Measurements from ENCODE around the gene TCEAL4.
A peak's percentile ranks its signal among the peaks of the same experiment; 100 is the strongest.

The TCEAL4 gene

DNA sequence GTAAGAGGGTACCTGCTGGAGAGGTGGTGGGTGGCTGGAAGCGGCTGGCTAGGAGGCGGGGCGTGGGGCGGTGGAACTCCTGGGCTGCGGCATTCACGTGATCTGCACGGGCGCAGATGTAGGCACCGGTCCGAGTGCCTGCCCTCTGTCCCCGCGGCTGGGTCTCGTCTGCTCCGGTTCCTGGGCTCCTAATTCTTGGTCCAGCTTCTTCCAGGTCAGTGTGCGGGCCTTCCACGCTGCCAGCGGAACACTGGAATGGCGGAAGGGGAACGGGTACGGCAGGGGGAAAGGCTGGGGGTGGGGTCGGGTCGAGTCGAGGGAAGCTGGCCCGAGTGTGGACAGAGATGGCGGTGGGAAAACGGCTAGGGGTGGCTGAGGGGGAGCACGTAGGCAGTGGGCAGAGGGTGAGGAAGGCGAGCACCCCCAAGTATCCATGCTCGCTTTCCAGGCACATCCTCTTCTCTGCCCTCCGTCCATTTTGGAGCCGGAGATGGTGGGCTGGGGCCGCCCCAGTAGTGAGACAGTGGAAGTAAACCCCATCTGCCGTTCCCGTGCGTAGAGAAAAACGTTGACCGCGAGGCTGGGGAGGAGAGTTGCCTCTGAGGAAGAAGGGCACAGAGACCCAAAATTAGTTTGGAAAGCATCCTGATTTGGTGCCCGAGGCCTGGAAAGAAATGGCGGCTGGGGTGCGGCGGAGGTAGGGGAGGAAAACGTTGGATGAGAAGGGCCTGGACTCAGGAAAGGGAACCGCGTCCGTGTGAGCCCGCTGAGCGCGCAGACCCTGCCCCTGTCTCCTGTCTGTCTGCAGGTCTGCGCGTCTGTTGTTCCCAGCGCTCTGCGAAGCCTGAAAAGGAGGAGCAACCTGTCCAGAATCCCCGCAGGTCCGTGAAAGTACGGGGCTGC is at the start of gene TCEAL4:
TCEAL4 (plus strand) TSS at position 105 of the 903 bp plus-strand sequence. CDS start 1,161 bp downstream, outside the sequence.
- DNase-seq (ENCODE audit: low read depth) = no peak

DNA sequence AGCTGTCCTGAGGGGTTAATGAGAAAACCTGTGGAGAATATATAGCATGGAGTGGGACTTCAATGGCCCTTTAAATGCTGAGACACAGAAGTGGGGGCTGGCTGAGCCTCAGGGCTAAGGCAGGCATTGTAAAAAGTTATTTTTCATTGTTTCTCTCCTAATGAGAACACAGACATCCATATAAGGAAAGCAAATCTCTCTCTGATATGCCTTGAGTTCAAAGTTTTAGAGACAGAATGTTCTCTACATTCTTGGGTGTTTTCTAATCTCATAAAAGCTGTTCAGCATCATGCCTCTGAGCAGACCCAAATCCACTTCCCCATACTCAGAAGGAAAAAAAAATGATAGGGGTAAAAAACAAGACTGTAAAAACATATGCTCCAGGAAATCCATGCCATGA is 49.2 kb upstream of the TCEAL4 start:
- DNase-seq (ENCODE audit: low read depth) = peak; percentile 90

DNA sequence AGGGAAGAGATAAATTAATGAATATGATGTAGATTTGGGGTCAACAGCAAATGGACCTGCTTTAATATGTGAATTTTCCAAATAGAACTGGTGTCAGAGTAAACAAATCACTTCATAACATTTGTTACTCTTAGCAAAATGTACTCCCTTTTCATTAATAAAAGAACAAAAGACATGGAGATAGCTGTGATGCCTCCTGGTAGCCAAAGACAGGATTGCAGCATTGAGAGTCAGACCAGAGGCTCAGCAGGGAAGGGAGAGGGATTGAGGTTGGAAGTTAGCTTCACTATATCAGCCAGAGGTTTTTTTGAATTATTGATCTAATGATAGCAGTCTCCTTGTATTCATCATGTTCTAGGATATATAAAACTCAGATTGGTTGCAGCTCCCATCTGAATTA is 48.6 kb upstream of the TCEAL4 start:
- DNase-seq (ENCODE audit: low read depth) = peak; percentile 65

DNA sequence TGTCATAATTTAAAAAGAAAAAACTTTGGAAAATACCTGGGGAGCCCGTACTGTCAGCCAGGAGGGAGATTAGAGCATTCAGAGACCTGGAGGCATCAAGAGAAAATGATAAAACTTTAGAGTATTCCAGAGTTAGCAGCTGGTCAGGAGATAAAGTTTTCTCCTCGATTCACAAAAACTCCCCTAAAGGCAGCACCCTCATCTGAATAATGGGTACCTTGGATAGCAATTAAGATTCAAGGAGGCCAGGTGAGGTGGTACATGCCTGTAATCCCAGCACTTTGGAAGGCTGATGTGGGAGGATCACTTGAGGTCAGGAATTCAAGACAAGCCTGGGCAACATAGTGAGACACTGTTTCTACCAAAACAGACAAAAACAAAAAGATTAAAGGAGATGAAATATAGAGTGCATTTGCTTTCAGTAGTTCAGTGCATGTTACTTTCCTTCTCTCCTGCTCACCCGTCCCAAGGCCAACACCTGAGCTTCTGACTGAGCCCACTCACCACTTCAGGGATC is 47.4 kb upstream of the TCEAL4 start:
- DNase-seq (ENCODE audit: low read depth) = no peak

DNA sequence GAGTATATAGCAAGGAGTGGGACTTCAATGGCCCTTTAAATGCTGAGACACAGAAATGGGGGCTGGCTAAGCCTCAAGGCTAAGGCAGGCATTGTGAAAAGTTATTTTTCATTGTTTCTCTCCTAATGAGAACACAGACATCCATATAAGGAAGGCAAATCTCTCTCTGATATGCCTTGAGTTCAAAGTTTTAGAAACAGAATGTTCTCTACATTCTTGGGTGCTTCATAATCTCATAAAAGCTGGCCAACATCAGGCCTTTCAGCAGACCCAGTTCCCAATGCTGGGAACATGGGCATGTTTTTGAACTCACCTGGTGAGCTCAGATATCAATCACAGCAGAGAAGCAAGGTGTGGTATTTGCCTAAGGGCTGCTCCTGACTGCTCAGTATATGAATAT is 46.6 kb upstream of the TCEAL4 start:
- peak; percentile 82 for DNase-seq (ENCODE audit: low read depth)

DNA sequence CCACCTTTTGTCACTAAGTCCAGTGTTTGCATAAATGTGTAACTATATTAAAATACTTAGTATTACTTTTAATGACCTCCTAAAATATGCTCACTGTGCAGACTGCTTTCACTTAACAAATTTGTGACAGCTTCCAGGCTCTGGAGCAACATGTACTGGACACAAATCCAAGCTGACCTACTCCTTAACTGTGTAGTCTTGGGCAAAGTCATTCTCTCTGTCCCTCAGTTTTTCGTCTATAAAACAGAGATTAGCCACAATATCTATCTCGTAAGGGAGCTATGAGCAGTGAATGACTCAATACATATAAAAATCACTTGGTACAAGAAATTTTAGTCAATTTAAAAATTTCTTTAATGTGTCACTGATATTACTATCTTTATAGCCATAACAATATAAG is 45.6 kb upstream of the TCEAL4 start:
- DNase-seq (ENCODE audit: low read depth) = no peak

DNA sequence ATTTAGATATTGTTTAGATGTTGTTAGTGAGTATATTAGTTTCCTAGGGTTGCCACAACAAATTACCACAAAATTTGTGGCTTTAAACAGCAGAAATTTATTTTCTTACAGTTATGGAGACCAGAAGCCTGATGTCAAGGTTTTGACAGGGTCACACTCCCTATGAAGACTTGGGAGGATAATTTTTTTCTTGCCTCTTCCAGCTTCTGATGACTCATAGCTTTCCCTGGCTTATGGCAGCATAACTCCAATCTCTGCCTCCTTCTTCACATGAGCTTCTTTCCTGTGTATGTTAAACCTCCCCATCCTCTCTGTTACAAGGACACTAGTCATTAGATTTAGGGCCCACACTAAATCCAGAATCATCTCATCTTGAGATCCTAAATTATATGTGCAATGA is 45.2 kb upstream of the TCEAL4 start:
- DNase-seq (ENCODE audit: low read depth) = peak; percentile 78

DNA sequence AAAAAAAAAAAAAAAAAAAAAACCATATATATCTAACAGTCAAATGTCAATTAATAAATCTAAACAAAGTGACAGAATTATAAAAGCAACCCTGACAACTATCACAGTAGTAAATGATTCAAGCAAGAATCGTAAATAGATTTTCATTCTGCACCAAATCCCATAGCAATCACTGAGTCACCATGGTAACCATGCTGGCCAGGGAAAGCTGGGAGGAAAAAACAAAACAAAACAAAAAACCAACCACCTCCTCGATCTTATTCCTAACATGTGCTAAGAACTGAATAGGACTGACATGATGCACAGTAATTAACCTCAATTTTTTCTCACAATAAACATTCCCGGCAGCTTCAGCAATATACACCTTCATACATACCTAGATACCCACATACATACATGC is 35.4 kb upstream of the TCEAL4 start:
- no peak for DNase-seq (ENCODE audit: low read depth)

DNA sequence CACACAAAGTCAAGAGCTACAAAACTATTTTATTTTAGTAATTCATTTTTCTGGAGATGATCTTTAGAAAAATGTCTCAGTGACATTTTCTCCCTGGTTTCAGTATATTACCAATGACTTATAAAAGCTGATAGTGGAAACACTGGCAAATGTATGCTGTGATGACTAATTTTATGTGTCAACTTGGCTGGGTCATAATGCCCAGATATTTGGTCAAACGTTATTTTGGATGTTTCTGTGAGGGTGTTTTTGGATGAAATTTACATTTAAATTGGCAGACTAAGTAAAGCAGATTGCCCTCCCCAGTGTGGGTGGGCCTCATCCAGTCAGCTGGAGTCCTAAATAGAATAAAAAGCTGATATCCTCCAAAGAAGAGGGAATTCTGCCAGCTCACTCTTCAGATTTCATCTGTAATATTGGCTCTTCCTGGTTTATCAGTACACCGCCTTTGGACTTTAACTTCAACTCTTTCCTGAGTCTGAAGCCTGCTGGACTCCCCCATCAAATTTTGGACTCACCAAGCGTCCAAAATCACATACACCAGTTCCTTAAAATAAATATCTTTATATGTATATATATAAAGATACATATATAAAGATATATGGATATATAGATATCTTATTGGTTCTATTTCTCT is 34.8 kb upstream of the TCEAL4 start:
- DNase-seq (ENCODE audit: low read depth) = no peak

DNA sequence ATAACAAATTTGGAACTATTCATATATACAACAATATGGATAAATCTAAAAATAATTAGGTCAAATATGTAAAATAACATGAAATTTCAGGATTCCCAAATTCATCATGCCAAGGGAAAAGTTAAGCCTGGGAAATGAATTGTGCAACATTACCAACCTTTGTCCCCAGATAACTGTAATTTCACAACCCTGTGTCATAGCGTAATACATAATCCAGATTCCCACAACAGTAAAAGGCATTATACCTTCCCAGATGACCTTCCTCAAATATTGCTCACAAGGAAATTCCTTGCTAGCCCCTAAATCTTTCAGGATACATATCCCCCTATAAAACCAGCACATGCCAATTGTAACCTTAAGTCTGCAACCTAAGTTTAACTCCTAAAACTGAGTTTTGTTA is 33.1 kb upstream of the TCEAL4 start:
- peak; percentile 80 for DNase-seq (ENCODE audit: low read depth)

DNA sequence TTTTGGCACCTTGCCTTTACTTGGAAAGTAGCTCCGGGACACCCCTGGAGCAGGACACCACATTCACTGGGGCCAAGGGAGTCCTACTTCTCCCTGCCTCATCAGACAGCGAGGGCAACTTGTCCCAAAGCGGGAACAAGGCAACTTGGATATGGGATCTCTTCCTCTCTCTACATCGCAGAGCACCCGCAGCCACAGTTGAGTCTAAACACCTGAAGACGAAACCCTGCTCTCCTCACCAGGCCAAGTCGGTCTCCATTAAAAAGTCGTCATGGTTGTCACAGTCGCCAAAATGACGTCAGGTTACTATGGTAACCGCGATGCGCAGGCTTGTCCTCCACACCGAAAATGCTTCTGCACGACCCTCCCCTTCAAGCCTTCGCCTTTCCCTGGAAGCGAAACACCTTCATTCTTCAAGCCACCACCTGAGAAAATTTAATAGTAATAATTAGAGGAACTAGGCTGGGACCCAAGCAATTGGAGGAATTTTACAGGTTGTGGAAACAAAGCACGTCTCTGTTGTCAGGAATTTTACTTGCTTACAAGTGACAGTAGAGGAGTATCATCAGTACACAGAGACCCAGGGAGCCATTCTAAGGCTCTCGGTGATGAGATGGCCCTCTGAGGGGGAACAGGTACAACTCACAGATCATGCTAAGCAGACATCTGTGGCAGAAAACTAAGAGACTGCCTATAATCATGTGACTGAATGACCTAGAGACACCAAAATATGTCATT is 30.5 kb upstream of the TCEAL4 start:
- no peak for DNase-seq (ENCODE audit: low read depth)

DNA sequence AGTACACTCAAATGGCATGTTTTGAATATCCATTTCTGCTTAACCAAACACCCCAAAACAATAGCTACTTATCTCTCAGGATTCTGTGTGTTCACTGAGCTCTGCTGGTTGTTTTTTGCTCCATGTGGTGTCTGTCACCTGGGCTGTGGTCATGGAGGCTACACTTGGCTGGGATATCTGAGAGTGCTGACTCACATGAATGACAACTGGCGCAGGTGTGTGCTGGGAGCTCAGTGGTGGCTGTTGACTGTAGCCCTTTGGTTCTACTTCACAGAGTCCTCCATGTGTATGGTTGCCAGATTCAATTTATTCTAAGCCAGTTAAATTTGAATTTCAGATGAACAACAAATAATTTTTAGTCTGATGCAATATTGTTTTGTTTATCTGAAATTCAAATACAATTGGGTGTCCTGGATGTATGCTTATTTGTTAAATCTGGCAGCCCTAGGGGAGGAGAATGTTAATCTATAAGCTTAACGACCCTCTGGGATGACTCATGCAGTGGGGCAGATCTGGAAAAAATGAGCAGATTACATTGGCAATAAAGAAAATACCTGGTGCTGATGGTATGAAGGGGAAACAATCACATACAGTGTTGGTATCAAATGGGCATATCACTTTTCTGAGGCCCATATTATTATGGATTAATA is 28.2 kb upstream of the TCEAL4 start:
- no peak for DNase-seq (ENCODE audit: low read depth)

DNA sequence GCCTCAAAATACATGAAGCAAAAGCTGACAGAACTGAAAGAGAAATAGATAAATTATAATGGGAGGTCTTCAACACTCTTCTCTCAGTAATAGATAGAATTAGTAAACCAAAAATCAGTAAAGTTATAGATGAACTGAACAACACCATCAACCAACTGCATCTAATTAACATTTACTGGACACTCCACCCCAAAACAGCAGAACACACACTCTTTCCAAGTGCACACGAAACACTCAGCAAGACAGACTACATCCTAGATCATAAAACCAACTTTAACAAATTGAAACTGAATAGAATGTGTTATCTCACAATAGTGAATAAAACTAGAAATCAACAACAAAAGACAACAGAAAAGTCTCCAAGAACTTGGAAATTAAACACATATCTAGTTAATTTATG is 25.1 kb upstream of the TCEAL4 start:
- no peak for DNase-seq (ENCODE audit: low read depth)

DNA sequence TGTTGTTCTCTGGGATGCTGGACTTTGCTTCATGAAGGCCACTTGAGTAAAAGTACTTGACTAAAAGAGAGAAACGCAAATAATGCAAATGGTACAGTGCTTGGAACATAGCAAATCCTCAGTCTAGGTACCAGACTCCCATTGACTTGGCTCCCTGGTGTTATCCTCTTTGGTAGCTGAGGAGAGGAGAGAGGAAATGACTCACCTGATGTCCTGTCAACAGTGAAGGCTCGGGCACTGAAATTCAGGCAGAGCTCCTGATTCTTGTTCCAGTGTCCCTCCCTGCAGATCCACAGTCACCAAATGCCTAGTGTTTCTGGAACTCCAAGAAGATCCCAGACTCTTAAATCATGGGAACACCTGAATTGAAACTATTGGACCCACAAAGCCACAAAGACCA is 22.5 kb upstream of the TCEAL4 start:
- DNase-seq (ENCODE audit: low read depth) = no peak

DNA sequence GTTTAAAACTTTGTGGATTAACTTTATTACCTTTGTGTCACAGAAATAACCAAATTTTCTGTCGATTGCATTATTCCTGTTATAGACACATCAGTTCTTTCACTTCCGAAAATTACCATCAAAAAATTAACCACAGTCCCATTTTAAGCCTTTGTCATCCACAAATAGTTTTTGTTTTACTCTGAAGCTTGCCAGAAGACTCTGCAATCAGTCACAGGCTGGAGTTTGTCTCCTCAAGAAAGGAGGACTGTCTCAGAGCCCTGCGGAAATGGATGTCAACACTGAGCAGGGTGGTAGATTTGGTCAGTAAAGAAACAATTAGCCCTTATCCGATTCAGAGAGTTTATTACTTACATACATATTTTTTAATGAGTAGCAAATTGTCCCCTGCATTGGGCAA is 20.1 kb upstream of the TCEAL4 start:
- no peak for DNase-seq (ENCODE audit: low read depth)

DNA sequence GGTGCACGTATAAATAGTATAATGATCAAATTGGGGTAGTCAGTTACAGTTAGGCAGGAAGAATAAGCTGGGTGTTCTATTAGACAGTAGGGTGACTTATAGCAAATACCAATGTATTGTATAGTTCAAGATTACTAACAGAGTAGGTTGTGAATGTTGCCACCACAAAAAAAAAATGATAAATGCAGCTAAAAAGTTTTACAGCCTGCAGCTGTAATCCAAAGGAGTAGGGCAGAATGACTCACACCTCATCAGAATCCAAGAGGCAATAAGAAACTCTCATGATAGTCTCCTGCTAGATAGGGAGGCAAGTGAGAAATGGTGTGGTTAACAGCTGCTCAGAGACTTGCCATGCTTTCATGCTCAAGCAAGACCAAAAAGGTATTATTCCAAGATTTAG is 19.6 kb upstream of the TCEAL4 start:
- DNase-seq (ENCODE audit: low read depth) = peak; percentile 91

DNA sequence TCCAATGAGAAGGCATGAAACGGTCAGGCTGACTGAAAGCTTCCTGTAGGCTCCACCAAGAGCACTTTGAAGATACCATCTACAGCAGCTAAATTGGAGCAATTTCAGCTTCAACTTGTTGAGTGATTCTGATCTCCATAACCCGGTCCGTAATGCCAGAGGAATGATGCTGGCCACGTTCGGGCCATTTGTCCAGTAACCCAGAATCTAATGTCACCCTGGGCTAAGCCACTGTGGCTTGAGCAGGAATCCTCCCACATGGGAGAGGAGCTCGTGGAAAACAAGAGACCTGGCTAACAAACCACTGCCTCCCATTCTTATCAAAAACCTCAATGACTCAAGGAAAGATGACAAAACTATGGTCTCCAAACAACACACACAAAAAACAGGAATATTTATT is 14.2 kb upstream of the TCEAL4 start:
- peak; percentile 65 for DNase-seq (ENCODE audit: low read depth)

DNA sequence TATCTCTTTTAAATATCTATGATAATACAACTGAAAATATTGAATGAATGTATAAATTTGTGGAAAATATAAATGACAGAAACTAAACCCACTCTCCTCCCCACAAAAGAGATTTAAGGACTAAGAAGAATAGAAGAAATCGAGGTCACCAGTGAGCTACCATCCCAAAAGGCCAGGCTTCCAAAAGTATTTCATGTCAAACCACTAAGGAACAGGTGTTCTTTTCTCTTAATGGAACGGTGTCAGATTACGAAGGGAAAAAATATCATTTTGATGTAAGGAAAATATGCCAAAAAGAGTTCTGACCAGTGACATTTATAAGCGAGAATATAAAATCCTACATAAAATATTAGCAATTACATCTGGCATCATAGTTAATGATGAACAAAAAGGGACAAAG is 13.6 kb upstream of the TCEAL4 start:
- DNase-seq (ENCODE audit: low read depth) = no peak

DNA sequence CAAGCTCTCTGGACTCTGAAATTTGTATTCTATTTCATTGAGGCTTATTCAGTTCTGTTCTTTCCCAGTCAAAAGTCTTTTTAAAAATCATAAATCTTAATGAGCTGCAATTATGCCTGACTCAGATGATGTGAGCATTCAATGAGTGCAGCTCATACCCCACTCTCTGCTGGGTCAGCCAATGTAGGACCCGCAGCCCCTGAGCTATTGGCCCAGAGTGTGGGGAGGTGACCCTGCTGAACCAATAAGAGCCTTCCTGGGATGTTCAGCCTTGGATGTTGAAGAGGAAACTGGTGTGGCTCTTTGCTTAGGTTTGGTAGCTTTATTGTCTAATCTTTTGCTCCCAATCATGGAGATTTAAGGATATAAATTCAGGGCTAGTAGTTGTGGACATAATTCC is 12.1 kb upstream of the TCEAL4 start:
- DNase-seq (ENCODE audit: low read depth) = peak; percentile 20

DNA sequence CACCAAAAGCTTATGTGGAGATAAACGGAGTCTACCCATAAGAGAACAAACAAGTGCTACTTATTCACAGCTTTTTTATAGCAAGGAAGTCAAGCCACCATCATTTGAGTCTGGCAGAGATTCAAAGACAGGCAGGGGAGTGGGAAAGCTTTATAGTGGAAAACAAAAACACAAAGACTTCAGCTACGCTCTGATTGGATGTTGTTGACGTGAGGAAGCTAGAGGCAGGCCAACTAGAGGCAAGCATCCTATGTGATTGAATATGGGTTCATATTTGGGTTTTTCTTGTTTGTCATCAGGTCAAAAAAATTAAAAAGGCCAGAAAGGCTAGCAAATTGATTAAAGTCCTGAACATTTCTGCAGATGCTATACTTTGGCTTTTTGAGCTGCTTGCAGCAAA is 719 bp upstream of the TCEAL4 start:
- DNase-seq (ENCODE audit: low read depth) = no peak

DNA sequence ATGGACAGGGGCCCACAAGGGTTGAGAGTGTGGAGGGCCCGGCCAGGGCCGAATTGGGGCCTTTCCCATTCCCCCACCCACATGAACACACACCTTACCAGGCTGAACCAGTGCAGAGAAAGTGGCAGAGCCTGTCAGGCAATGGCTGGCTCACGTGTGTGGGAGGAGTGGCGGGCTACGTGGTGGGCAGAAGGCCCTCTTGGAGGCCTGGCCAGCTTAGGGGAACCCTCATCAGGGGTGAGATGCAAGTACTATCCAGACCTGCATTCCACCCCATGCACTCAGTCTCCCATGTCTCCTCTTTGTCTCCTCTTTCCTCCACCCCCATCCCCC is 965 bp downstream of the TCEAL4 start:
- peak; percentile 37 for DNase-seq (ENCODE audit: low read depth)

DNA sequence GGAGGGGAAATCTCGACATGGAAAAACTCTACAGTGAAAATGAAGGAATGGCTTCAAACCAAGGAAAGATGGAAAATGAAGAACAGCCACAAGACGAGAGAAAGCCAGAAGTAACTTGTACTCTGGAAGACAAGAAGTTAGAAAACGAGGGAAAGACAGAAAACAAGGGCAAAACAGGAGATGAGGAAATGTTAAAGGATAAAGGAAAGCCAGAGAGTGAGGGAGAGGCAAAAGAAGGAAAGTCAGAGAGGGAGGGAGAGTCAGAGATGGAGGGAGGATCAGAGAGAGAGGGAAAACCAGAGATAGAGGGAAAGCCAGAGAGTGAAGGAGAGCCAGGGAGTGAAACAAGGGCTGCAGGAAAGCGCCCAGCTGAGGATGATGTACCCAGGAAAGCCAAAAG is 1.3 kb downstream of the TCEAL4 start:
- no peak for DNase-seq (ENCODE audit: low read depth)
